AG10803 (cell line): ENCODE data around the gene SSBP3.

ENCODE experiments used
- DNase-seq: peaks from one replicate; pipeline ENCODE4 v3.0.0; 2010; ENCODE audit warnings: low read depth
- H3K4me3 ChIP-seq: 2 replicates; pipeline ENCODE4 v1.5.1; 2011; ENCODE audit warnings: mild to moderate bottlenecking, low read length, control low read depth
- CTCF ChIP-seq: conservative IDR thresholded peaks from 2 replicates; pipeline ENCODE4 v1.5.1; 2011; ENCODE audit warnings: mild to moderate bottlenecking, low read length, control low read depth, inconsistent platforms

The SSBP3 gene

GRCh38 chr1:54314696-54315095 is 91.5 kb downstream of the SSBP3 start:
- no peak for TF ChIP-seq CTCF
- DNase-seq: no peak
- H3K4me3 ChIP-seq: no peak overlapping the region

DNA sequence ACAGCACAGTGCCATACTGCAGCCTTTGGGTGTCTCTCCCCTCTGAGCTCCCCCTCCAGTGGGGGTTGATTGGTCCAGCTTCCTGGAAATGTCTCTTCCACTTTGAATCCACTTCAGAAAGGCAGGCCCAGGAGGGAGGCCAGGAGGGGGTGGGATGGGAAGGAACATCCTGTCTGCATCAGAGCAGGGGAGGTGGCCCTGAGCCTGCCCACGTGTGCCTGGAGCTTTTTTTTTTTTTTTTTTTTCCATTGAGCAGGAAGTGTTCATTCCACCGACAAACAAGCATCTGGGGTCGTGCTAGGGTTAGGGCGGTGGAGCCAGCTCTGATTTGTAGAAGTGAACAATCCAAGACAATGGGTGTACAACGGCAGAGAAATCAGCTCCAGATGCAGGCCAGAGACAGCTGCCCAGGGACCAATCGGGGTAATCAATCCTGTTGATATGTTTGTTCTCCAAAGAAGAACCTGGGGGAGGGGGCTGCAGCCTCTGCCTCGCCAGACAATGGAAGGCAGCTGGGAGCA is 93.3 kb downstream of the SSBP3 start:
- H3K4me3 ChIP-seq: no peak overlapping the region
- TF ChIP-seq CTCF: no peak
- peak; percentile 82 for DNase-seq

- H3K4me3 ChIP-seq: no peak overlapping the region
- TF ChIP-seq CTCF: no peak
- no peak for DNase-seq
Measured at GRCh38 chr1:54311506-54311905, 94.7 kb downstream of the SSBP3 start.

GRCh38 chr1:54310439-54311328 is 95.5 kb downstream of the SSBP3 start:
- TF ChIP-seq CTCF: peak; percentile 54
- H3K4me3 ChIP-seq: no peak overlapping the region
- peak; percentile 28 for DNase-seq

DNA sequence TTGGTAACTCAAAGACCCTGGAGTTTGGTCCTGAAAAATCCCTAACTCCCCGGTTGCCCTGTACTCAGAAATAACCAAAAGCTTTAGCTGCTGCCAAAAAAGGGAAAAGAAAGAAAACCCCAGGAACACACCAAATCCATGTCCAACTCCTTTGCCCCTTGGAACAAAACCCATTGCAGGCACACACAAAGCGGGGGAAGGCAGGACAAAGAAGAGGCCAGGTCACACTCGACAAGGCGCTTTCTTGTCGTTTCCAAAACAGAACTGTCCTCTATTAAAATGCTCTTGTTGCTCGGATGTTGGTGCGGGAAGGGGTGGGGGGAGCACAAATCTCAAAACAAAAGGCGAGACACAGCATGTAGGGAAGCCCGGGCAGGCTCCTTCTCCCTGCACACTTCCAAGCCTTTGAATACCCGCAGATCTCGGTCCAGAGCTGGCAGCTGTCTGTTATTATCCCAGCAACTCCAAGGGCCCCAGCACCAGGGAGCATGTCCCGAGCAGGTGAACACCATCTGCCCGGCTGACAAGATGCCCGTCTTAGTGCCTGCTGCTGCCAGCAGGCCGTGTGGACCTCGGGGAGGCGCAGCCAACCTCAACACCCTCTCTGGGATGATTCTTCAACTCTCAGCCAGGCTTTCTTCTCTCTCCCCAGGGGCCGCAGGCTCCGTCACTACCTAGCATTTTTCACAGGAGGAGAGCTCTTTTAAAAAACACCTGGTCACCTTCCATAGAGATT is 96.4 kb downstream of the SSBP3 start:
- no peak overlapping the region for H3K4me3 ChIP-seq
- TF ChIP-seq CTCF: no peak
- DNase-seq: no peak

GRCh38 chr1:54307305-54307704 is 98.9 kb downstream of the SSBP3 start:
- no peak overlapping the region for H3K4me3 ChIP-seq
- no peak for DNase-seq
- no peak for TF ChIP-seq CTCF
